ENCODE results near the gene TNN. TPM values are rescaled to one million over a fixed set of nuclear protein-coding genes. Genes with fewer than 3 reads are reported as not detected.

TNN gene
- polyA plus RNA-seq, 1 donor: 4.6 TPM

Other genes starting within 250 kb of the TNN start
- gene CACYBP, start 67.9 kb upstream of the TNN start, polyA plus RNA-seq (ENCODE audit: insufficient read length): 94.9 TPM
- gene MRPS14, start 44.4 kb upstream of the TNN start, polyA plus RNA-seq (ENCODE audit: insufficient read length): 23.1 TPM
- gene KIAA0040, start 124.9 kb downstream of the TNN start, polyA plus RNA-seq (ENCODE audit: insufficient read length): 11.1 TPM

Measured in forelimb muscle (tissue), 1 donor.